ENCODE results near the gene RALY. TPM values are rescaled to one million over a fixed set of nuclear protein-coding genes. Genes with fewer than 3 reads are reported as not detected.
A peak's percentile ranks its signal among the peaks of the same experiment; 100 is the strongest.

Gene RALY
- total and polyA plus RNA-seq, 10 of the 15 experiments (the other 5 are each of a cell fraction or from before 2014, with no cell fraction given): 1.2 to 246 (median 137) TPM

GRCh38 chr20:34110745-34111641 is 117.3 kb downstream of the RALY start (continued):
- peak; percentile 20; the same call in 1 of the 2 replicates for TF ChIP-seq GATAD2B (conservative IDR thresholded peaks at IDR 0.05; ENCODE audit: low read depth)
- no peak; the same call in 1 of the 2 replicates for TF ChIP-seq IKZF1 (conservative IDR thresholded peaks at IDR 0.05)
- peak; percentile 38; the same call in 1 of the 2 replicates for TF ChIP-seq PKNOX1 (IDR thresholded peaks at IDR 0.05)
- TF ChIP-seq SKIL (IDR thresholded peaks at IDR 0.05; ENCODE audit: low read depth, poor library complexity, severe bottlenecking): peak; percentile 21

All from GM12878 (cell line).